ENCODE measurements around the gene LDHB.
"Not testable (repeated sequence)": the region's sequence is repeated elsewhere in the genome, so short reads cannot be mapped to it uniquely, and the experiment has no call there.

LDHB gene

GRCh38 chr12:21606175-21606574, 51.5 kb downstream of the LDHB start:
- no peak for DNase-seq

- DNase-seq, result no peak
Observed at GRCh38 chr12:21604245-21605101, 53.2 kb downstream of the LDHB start, which contains the start of gene GYS2. TSS of gene GYS2 (minus strand) at chr12:21604847. CDS start at chr12:21604592, 255 bp downstream.

- DNase-seq, result no peak
Observed at GRCh38 chr12:21602774-21603173, 54.9 kb downstream of the LDHB start.

GRCh38 chr12:21600196-21600595, 57.4 kb downstream of the LDHB start:
- DNase-seq, result no peak

- no peak for DNase-seq
Observed at GRCh38 chr12:21599143-21599999, 58.3 kb downstream of the LDHB start.

GRCh38 chr12:21598651-21599050, 59.0 kb downstream of the LDHB start:
- no peak for DNase-seq

GRCh38 chr12:21595356-21595755, 62.3 kb downstream of the LDHB start:
- not testable (repeated sequence) for DNase-seq

- no peak for DNase-seq
Observed at GRCh38 chr12:21585485-21585884, 72.2 kb downstream of the LDHB start.
